G401 (cell line): Measurements from ENCODE around the gene DMGDH. TPM values are rescaled to one million over a fixed set of nuclear protein-coding genes. Genes with fewer than 3 reads are reported as not detected.
"Not testable (repeated sequence)": the region's sequence is repeated elsewhere in the genome, so short reads cannot be mapped to it uniquely, and the experiment has no call there.

Experiments used
- DNase-seq: peaks from one replicate; pipeline ENCODE4 v3.0.0-alpha.2; 2015; ENCODE audit warnings: low spot score
- in situ Hi-C: cut with HindIII; loops from 2 replicates; pipeline ENCODE4 v1.10.0; 2016; ENCODE audit warnings: low sequenced_read_pairs, mixed read lengths
- total RNA-seq: library from RNA; depleted of rRNA; stranded (reverse); fragments of >200 nt; shearing (Covaris generic); gene quantifications from 2 replicates; pipeline ENCODE4 v1.2.3, GENCODE V29; 2014

DMGDH gene
- total RNA-seq, 1 experiment from 2014 or later = not detected

DNA sequence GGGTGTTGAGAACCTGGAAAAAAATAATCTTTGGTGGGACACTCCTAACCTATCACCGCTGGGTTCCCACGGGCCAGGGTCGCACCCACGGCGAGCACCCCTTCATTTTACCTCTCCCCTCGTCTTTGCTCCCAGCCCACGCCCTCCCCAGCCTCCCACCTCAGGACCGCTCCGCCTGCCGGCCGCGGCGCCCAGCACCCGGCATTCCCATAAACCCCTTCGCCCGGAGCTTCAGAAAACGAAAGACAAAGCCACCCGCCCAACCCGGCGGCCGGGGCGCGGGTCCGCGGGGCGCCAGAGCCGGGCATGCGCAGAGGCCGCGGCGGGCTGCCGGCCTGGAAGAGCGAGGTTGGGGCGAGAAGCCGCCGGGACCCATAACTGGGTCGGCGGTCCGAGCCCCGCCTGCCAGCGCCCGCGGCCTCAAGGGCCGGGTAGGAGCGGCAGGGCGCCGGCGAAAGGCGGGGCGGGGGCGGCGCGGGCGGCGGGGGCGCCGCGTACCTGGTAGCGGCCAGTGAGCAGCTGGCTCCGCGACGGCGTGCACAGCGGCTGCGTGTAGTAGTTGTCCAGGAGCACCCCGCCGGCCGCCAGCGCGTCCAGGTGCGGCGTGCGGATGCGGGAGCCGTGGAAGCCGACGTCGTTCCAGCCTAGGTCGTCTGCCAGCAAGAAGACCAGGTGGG lies 84.9 kb downstream of the DMGDH start:
- in situ Hi-C loops = no loop called here
- peak; percentile 85 for DNase-seq

DNA sequence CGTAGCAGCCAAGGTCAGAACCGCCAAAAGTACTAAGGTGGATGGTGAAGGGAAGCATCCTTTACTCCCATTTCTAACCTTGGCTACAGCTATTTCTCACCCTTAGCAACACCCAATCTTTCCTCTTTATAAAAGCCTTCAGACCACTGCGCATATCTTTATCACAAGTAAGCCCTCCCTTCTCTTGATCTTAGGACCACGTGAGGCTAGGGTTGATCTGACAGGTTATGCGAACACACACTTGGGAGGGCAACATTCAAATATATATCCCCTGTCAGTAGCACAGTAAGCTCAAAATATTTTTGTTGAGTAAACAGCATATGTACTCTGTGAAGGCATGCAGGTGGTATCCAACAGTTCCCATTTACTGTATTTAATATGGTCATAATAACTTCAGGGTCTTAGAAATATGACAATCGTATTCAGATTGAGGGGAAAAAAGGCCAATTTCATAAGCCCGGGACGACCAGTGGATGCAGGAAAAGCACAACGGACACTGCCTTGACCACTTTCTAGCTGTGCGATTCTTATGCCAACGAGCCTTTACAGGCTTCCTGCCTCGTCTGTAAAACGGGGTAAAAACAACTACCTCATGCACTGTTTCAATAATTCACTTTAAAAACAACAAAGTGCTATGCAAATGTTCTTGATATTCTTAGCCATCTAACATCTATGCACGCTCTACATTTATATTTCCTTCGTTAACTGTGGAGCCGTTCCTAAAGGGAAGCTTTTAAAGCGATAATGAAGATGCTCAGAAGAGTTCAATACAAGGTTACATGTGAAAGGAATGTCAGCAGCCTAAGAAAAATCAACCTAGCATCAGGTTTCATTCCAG lies 85.7 kb downstream of the DMGDH start:
- in situ Hi-C loops = no loop called here

DNA sequence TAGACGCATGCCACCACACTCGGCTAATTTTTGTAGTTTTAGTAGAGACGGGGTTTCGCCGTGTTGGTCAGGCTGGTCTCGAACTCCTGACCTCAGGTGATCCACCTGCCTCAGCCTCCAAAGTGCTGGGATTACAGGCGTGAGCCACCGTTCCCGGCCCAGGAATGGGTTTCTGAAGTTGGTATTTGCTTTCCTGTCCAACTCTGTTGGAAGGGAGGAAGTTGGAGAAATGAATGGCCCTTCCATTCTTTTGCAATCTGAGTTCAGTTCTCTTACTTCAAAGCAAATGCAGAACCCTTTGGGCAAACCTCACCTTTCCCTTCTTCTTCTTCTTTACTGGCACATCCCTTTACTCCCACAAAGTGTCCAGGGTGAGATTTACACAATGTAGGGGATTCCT lies 86.3 kb downstream of the DMGDH start:
- in situ Hi-C loops = not testable (repeated sequence)

More for the DNA sequence above, 85.7 kb downstream of the DMGDH start:
- DNase-seq = no peak

DNA sequence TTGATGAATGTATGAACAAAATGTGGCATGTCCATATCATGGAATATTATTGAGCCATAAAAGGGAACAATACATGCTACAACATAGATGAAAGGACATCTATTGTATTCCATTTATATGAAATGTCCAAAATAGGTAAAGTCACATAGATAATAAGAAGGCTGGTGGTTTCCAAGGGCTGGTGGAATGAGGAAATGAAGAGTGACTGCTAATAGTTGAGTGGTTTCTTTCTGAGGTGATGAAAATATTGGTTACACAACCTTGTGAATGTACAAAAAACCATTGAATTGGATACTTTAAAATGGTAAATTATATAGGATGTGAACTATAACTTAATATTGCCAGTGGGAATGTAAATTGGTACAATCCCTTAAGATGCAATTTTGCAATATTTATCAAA lies 89.6 kb downstream of the DMGDH start:
- DNase-seq = no peak
- in situ Hi-C loops = no loop called here

More for the DNA sequence above, 86.3 kb downstream of the DMGDH start:
- DNase-seq = not testable (repeated sequence)

DNA sequence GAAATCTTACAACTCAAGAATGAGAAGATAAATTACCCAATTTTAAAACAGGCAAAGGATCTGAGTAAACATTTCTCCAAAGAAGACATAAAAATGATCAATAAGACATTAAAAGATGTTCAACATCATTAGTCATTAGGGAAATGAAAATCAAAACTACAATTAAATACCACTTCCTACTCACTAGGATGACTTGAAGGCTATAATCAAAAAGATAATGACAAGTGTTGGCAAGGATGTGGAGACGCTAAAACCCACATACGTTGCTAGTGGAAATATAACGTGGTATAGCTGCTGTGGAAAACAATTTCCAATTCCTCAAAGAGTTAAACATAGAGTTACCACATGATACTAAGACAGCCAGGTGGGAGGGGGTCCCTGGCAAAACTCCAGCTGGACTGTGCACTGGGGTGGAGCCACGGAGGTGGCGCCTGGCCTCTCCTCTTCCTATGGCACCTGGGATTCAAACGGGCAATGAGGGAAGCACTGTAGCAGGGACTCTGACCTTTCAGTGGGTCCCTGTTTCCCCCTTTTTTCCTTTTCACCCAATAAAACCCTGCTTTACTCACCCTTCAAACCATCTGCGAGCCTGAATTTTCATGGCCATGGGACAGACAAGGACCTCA lies 90.2 kb downstream of the DMGDH start:
- no peak for DNase-seq
- in situ Hi-C loops = no loop called here

DNA sequence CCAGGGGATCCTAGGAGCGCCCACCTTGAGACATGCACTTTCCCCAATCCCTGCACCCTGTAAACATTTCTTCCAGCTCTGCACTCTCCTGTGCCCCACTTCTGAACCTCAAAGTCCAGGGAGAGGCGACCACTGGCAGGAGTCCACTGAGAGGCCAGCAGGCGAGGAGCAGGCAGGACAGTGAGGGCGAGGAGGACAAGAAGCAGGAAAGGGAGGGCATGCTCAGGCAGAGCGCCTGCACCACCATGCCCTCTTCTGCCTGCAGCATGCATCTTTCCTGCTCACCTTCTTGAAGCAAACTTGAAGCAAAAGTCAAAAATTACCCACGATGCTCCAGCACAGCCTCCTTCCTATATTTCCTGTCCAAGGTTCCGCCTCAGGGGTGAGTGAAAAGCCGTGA lies 94.4 kb downstream of the DMGDH start:
- no peak for DNase-seq
- in situ Hi-C loops = no loop called here

DNA sequence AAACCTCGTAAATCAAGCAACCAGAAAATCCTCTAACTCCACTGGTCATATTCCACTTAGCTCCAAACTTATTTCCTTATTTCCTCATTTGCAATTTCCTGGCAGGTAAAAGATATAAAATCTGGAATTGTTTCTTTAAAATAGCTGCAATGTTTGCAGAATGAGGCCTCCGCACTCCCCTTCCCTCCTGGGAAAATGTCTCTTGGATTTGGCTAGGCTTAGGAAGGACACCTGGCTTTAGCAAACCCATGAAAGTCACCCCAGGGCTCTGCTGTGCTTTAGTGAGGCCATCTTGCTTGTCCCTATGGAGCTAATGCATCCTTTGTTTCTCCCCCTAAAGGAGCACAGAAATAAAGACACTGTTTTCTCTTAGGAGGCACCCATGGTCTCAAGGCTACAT lies 94.9 kb downstream of the DMGDH start:
- in situ Hi-C loops = no loop called here

DNA sequence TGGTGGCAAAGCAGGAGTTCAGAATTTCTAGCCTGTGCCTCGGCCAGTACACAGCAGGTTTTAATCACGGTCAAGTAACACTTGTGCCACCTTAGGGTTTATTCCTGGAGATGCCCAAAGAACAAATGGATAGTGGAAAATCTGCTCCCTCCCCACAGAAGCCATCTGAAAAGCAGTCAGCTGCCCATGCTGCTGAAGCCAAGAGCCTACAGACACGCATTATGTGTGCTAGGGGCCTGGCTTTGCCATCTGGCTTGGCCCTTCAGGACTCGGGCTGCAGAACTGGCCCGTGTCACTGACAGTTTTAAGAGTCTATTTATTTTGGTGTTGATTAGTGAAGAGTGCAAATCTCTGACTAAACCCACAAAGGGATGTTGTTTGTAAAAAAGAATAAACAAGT lies 95.5 kb downstream of the DMGDH start:
- in situ Hi-C loops = no loop called here
- peak; percentile 96 for DNase-seq

More for the DNA sequence above, 94.9 kb downstream of the DMGDH start:
- no peak for DNase-seq

DNA sequence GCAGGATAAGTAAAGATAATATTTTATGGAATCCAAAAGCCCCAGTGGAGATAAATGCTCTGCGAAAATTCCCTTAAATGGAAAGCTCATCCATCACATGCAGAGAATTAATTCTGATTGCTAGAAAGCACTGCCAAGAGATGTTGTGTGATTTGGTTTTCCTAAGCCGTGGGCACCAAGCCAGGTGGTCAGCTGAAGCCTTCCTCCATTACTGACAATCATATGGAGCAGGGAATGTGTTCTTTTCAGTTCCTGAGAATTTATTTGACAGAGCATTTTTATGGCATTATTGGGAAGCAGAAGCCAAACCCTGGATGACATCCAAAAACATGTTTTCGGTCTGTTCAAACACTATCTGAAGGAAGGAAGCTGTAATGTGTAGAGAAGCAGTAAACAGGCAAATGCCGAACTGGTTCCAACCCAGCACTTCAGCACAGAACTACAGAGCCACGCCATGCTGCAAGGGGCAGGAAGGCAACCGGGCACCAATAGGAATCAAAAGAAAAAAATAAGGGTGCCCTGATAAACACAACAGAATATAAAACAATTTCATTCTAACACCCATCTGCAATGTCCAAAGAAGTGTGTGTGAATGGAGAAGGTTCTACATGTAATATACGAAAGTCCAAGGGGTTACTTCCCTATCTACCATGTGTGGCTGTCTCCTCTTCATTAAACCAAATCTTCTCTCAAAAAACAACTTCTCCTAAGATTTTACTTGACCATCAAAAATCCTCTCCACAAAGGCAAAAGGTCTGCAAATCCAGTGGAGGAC lies 96.6 kb downstream of the DMGDH start:
- DNase-seq = peak; percentile 62
- in situ Hi-C loops = no loop called here

DNA sequence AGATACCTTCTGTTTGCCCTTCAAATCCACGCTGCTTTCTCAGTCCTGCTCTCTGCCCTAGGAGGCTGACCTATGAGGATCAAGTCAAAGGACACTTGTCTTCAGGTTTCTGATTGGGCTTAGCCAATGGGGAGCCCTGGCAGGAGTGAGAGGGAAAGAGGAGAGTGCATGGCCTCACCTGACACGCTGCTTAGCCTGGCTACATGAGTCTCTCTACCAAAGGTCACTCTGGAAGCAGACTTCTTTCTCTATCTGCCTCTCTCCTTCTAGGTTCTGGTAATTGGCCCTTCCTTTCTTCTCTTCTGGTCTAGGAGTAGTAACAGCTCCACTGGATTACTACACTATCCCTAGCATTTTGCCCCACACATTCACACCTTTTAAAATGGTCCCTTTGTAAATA lies 97.5 kb downstream of the DMGDH start:
- in situ Hi-C loops = no loop called here

DNA sequence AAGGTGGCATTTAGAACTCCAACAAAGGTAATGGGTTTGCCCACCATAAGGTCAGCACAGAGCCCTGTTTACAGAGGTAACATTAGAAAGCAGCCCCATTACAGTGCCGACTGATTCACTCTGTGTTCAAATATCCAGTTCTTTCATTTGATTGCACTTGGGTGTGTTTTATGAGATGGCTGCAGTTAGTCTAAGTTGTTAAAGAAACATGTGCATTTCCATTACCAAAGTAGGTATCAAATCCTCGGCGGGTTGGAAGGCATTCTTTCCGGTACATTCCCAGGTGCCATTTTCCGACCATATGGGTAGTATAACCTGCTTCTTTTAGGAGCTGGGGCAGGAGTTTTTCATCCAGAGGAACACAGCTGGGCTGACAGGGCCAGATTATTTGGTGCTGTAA lies 100.7 kb downstream of the DMGDH start:
- in situ Hi-C loops = no loop called here
- no peak for DNase-seq

More for the DNA sequence above, 97.5 kb downstream of the DMGDH start:
- no peak for DNase-seq

DNA sequence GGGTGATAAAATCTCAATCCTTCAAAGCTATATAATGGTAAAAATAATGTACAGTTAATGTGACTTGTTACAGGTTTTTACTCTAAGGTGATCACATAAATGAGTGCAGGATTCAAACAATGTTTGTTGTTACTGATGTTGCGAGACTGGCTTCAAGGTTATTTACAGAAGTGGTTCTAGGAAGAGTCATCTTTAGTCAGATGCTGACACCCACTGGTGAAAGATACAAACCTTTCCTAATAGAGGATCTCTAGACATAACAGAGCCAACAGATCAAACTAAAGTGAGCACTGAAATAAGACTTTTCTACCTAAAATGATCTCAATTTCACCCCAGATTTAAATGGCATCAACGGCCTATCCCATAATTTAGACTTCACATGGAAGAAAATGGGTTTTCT lies 104.6 kb downstream of the DMGDH start:
- DNase-seq = peak; percentile 79

DNA sequence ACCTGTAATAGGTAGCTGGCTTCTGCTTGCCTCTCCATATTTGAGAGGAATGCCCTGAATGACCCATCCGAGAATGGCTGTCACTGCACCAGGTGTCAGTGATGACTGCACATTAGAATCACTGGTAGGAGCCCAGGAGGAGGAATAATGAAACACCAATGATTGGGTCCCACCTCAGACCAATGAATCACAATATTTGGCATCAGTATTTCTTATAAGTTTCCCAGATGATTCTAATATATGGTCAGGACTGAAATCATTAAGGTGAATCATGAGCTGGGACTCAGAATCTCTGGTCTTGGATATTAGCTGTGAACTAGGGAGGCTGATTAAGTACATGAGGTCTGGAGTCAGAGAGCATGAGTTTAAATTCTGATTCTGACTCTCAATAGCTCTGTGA lies 107.7 kb downstream of the DMGDH start:
- in situ Hi-C loops = no loop called here
- no peak for DNase-seq

More for the DNA sequence above, 104.6 kb downstream of the DMGDH start:
- in situ Hi-C loops = no loop called here

DNA sequence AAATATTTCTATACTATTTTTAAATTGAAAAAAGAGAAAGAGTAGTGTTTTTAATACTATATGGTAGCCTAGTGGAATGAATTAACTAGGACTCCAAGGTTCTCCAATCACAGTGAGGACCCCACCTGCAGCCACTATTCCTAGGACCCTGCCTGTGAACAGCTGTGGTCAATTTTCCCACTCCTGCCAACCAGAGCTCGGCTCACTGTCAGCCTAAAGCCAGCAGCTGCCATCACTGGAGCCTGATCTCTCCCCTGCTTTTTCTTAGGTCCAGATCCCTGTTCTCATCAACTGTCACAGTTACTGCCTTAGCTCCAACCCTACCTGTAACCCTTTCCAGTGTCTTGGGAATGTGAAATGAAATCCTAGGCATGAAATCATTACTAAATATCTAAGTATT lies 109.7 kb downstream of the DMGDH start:
- DNase-seq = no peak
- in situ Hi-C loops = no loop called here

DNA sequence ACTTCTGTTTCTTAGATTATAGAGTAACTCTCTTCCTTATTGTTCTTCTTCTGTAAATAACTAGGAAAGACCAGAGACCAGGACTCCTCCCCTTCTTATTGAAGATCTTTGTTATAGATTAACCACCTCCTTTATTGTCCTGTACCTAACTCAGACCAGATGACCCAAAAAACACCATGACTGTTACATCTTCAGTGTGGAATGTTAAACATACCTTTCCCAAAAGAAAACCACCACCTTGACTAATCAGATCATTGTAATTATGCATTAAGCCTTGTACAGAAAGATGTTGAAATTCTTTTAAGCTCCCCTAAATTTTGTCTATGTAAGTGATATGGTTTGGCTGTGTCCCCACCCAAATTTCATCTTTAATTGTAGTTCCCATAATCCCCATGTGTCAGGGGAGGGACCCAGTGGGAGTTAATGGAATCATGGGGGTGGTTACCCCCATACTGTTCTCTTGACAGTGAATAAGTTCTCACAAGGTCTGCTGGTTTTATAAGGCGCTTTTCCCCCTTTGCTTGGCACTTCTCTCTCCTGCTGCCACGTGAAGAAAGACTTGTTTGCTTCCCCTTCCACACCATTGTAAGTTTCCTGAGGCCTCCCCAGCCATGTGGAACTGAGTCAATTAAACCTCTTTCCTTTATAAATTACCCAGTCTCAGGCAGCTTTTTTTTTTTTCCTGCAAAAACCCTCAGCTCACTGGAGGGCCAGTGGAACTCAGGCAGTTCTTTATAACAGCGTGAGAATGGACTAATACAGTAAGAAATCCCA lies 110.6 kb downstream of the DMGDH start:
- in situ Hi-C loops = no loop called here

DNA sequence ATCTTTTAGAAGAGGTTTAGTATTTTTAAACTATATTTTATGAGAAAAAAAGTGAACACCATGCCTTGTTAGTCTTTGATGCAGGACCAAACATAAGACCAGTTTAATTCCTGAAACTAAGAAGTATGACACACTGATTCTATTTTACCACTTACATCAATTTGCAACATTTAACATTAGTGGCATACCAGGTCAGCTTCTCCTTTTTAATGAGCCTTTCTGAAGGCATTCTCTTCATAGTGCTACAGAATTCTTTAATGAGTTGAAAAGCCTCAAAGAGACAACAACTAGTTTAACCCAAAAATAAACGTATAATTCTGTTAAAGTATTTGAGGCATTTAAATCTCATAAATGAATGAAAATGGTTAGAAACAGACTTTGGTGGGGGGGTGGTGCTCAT lies 112.6 kb downstream of the DMGDH start:
- in situ Hi-C loops = no loop called here
- DNase-seq = no peak

More for the DNA sequence above, 110.6 kb downstream of the DMGDH start:
- no peak for DNase-seq

DNA sequence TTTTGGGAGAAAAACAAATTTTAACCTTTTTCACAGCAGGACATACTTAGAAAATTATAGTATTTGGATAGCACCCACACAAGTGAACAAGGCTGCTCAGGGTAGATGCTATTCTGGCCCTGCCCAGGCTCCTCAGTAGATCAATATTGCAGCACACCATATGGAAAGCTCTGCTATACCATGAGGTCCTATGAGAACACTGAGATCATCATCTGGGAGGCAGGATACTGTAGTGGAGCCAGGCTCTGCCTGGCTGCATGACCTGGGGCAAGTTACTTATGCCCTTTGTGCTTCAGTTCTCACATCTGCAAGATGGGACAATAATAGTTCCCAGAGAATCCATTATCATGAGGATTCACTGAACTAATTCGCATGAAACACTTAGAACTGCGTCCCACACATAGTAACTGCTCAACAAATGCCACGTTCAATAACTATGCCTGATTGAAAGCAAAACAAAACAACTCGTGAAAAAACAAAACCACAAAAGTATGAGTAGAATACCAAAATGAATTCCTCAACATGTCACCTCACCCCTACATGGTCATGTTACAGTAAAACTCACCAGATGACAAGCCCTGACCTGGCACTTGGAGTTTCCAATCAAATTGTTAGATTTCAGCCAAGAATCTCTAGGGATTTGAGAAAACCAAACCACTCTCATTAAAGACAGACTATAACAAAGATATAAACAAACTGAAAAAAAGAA lies 116.2 kb downstream of the DMGDH start:
- in situ Hi-C loops = no loop called here
- DNase-seq = no peak
